HFFc6 (cell line): ENCODE results near the gene GSG1L. TPM values are rescaled to one million over a fixed set of nuclear protein-coding genes. Genes with fewer than 3 reads are reported as not detected.

Experiments used
- DNase-seq: peaks from one replicate; pipeline ENCODE4 v3.0.0-alpha.2; 2018
- H3K27ac Mint-ChIP-seq: 2 replicates; pipeline ENCODE4 v1.8.0; 2020; ENCODE audit warnings: mild to moderate bottlenecking, mixed read lengths
- H3K27me3 Mint-ChIP-seq: 2 replicates; pipeline ENCODE4 v1.8.0; 2021; ENCODE audit warnings: mild to moderate bottlenecking, moderate library complexity, mixed read lengths; ENCODE audit not compliant: insufficient read depth
- H3K36me3 Mint-ChIP-seq: 2 replicates; pipeline ENCODE4 v1.8.0; 2021; ENCODE audit warnings: low read depth, mixed read lengths
- H3K4me1 Mint-ChIP-seq: 2 replicates; pipeline ENCODE4 v1.8.0; 2020; ENCODE audit warnings: low read depth, mixed read lengths
- H3K4me3 Mint-ChIP-seq: 2 replicates; pipeline ENCODE4 v1.8.0; 2020; ENCODE audit warnings: mild to moderate bottlenecking, moderate library complexity, mixed read lengths
- H3K9me3 Mint-ChIP-seq: 2 replicates; pipeline ENCODE4 v1.8.0; 2020; ENCODE audit warnings: mild to moderate bottlenecking, mixed read lengths
- CTCF ChIP-seq: fragments of 200-600 bp; sonication (generic); IDR thresholded peaks from 2 replicates; pipeline ENCODE4 v1.5.0; 2021; ENCODE audit warnings: antibody characterized with exemption, mild to moderate bottlenecking
- total RNA-seq, 6 experiments: library from RNA; stranded (reverse); fragmentation: NEBNext Ultra II Directional; extraction: Animal tissue kit (Norgen Biotek cat#: 25700); gene quantifications; 2 replicates in 1 of 6; 3 replicates in 5 of 6; pipeline ENCODE4 v1.2.3, GENCODE V29; 2021

Gene GSG1L
- total RNA-seq, 6 experiments from 2014 or later: not detected

- TF ChIP-seq CTCF: peak; percentile 74
- H3K27me3 Mint-ChIP-seq: peaks cover 5% of the 10 kb centered on the region
- H3K9me3 Mint-ChIP-seq: no peaks in the 10 kb centered on the region
- H3K27ac Mint-ChIP-seq: peak overlapping the region; percentile 53
- peaks cover 22% of the 10 kb centered on the region for H3K4me1 Mint-ChIP-seq
- peak; percentile 57 for DNase-seq
- no peaks in the 10 kb centered on the region for H3K36me3 Mint-ChIP-seq
- no peak overlapping the region for H3K4me3 Mint-ChIP-seq
These were observed 27.3 kb upstream of the GSG1L start for GRCh38 chr16:28090646-28091377.

- Mint-ChIP-seq H3K9me3 (no peaks in the 10 kb centered on the region), H3K4me3 (no peak overlapping the region), H3K27ac (peak overlapping the region; percentile 12), H3K36me3 (no peaks in the 10 kb centered on the region), H3K4me1 (peaks cover 22% of the 10 kb centered on the region), H3K27me3 (peaks cover 5% of the 10 kb centered on the region)
- TF ChIP-seq CTCF: no peak
- DNase-seq: no peak
These were observed 26.5 kb upstream of the GSG1L start for GRCh38 chr16:28089992-28090365.

GRCh38 chr16:28089205-28089991 lies 25.9 kb upstream of the GSG1L start:
- Mint-ChIP-seq H3K36me3 (no peaks in the 10 kb centered on the region), H3K9me3 (no peaks in the 10 kb centered on the region), H3K4me3 (no peak overlapping the region), H3K27me3 (peaks cover 5% of the 10 kb centered on the region), H3K4me1 (peaks cover 22% of the 10 kb centered on the region), H3K27ac (peak overlapping the region; percentile 12; the same call in 1 of the 2 replicates)
- no peak for TF ChIP-seq CTCF
- DNase-seq: no peak

GRCh38 chr16:28087675-28088300 lies 24.3 kb upstream of the GSG1L start:
- H3K36me3 Mint-ChIP-seq: no peaks in the 10 kb centered on the region
- no peak overlapping the region for H3K4me3 Mint-ChIP-seq
- H3K9me3 Mint-ChIP-seq: no peaks in the 10 kb centered on the region
- H3K27ac Mint-ChIP-seq: no peak overlapping the region
- no peak for TF ChIP-seq CTCF
- no peak for DNase-seq
- H3K4me1 Mint-ChIP-seq: peaks cover 17% of the 10 kb centered on the region
- peaks cover 9% of the 10 kb centered on the region for H3K27me3 Mint-ChIP-seq

GRCh38 chr16:28087140-28087660 lies 23.7 kb upstream of the GSG1L start:
- no peak for DNase-seq
- Mint-ChIP-seq H3K36me3 (no peaks in the 10 kb centered on the region), H3K4me3 (no peak overlapping the region), H3K27ac (no peak overlapping the region), H3K27me3 (peaks cover 6% of the 10 kb centered on the region), H3K9me3 (no peaks in the 10 kb centered on the region), H3K4me1 (peaks cover 13% of the 10 kb centered on the region)
- TF ChIP-seq CTCF: no peak
